Transverse colon (tissue), 4 donors: ENCODE results near the gene PRCC.

Source experiments
- EP300 ChIP-seq: sonication (generic); formaldehyde crosslinking; IDR thresholded peaks from one replicate; pipeline ENCODE4 v1.6.1; 2017; ENCODE audit warnings: antibody characterized with exemption, low read depth
- POLR2A ChIP-seq: fragments of 450-650 bp; IDR thresholded peaks from one replicate; pipeline ENCODE4 v1.6.1; 2016; ENCODE audit warnings: antibody characterized with exemption, mild to moderate bottlenecking, moderate library complexity
- POLR2AphosphoS5 ChIP-seq, 3 donors: sonication (generic); formaldehyde crosslinking; IDR thresholded peaks; one replicate each; pipeline ENCODE4 v1.6.1; 2016; ENCODE audit warnings: antibody characterized with exemption in 3 of 3
- TF ChIP-seq, protein P1 (sequence below), 5 experiments: fragments of 200-600 bp in 3 of 5; fragments of 450-650 bp in 2 of 5; sonication (generic) in 3 of 5; IDR thresholded peaks; 1 replicate in 2 of 5; 2 replicates in 3 of 5; pipeline ENCODE4 v1.5.1; 2016 to 2017; ENCODE audit warnings: antibody characterized with exemption in 5 of 5, inconsistent platforms in 3 of 5, mild to moderate bottlenecking in 2 of 5, moderate library complexity in 1 of 5

DNA sequence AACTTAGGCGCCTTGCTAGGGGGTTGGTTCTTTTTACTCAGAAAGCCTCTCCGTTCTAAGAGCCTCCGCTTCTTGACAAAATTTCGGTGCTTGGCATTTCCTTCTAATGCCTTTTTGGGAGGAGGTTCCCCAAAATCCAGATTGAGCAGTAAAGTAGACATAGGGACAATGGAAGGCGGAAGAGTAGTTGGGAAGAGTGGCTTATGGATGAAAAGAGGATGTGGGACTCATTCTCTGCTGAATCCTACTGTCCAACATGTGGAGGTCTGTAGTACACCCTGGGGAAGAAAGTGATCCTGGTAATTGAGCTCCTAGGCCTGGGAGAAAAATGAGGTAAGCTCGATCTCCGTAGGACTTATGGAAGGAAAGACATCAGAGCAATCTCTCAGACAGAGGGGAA lies 39.8 kb upstream of the PRCC start:
- TF ChIP-seq, protein P1, sequence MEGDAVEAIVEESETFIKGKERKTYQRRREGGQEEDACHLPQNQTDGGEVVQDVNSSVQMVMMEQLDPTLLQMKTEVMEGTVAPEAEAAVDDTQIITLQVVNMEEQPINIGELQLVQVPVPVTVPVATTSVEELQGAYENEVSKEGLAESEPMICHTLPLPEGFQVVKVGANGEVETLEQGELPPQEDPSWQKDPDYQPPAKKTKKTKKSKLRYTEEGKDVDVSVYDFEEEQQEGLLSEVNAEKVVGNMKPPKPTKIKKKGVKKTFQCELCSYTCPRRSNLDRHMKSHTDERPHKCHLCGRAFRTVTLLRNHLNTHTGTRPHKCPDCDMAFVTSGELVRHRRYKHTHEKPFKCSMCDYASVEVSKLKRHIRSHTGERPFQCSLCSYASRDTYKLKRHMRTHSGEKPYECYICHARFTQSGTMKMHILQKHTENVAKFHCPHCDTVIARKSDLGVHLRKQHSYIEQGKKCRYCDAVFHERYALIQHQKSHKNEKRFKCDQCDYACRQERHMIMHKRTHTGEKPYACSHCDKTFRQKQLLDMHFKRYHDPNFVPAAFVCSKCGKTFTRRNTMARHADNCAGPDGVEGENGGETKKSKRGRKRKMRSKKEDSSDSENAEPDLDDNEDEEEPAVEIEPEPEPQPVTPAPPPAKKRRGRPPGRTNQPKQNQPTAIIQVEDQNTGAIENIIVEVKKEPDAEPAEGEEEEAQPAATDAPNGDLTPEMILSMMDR (IDR thresholded peaks at IDR 0.05), result no peak
- TF ChIP-seq POLR2A, result no peak
- no peak for TF ChIP-seq EP300
- TF ChIP-seq POLR2AphosphoS5 (IDR thresholded peaks at IDR 0.05), result no peak
